Measurements from ENCODE around the gene ABITRAM.

DNA sequence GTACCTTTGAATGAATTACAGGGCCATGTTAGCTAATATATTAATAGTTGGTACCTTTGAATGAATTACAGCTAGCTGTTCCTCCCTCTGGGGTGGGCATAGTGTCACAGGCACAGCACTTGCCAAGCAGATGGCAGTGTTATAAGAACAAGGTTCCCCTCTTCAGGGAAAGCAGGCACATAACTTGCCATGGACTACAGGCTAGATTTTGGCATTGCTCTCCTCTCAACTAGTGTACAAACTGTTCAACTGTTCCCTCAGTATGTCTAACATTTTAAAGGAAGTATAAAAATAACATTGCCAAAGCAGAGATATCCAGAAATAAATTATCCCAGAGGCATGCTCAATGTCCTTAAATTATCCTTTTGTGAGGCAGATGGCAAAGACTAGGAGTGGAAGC, 33.7 kb downstream of the ABITRAM start:
- TF ChIP-seq, protein P1, sequence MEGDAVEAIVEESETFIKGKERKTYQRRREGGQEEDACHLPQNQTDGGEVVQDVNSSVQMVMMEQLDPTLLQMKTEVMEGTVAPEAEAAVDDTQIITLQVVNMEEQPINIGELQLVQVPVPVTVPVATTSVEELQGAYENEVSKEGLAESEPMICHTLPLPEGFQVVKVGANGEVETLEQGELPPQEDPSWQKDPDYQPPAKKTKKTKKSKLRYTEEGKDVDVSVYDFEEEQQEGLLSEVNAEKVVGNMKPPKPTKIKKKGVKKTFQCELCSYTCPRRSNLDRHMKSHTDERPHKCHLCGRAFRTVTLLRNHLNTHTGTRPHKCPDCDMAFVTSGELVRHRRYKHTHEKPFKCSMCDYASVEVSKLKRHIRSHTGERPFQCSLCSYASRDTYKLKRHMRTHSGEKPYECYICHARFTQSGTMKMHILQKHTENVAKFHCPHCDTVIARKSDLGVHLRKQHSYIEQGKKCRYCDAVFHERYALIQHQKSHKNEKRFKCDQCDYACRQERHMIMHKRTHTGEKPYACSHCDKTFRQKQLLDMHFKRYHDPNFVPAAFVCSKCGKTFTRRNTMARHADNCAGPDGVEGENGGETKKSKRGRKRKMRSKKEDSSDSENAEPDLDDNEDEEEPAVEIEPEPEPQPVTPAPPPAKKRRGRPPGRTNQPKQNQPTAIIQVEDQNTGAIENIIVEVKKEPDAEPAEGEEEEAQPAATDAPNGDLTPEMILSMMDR (IDR thresholded peaks at IDR 0.05) = no peak
- TF ChIP-seq POLR2A (IDR thresholded peaks at IDR 0.05) = no peak

Measured in ovary (tissue), 3 donors.